Erythroblast (primary cell): ENCODE data around the gene SUGP2.
A peak's percentile ranks its signal among the peaks of the same experiment; 100 is the strongest.

Experiments
- DNase-seq, 2 experiments: peaks; one replicate each; lab custom pipeline; 2025; lab: John Stamatoyannopoulos, UW
- GATA1 ChIP-seq: IDR thresholded peaks from 2 replicates; pipeline ENCODE4 v1.6.1; 2011; ENCODE audit warnings: low read depth, mild to moderate bottlenecking, control low read depth, low read length, moderate library complexity
- POLR2A ChIP-seq: IDR thresholded peaks from 2 replicates; pipeline ENCODE4 v1.6.1; 2011; ENCODE audit warnings: mild to moderate bottlenecking, low read length

Gene SUGP2

GRCh38 chr19:19004144-19004543, 29.2 kb downstream of the SUGP2 start:
- TF ChIP-seq GATA1 = no peak
- TF ChIP-seq POLR2A = no peak
- no peak for DNase-seq

GRCh38 chr19:18999896-19000620, 33.3 kb downstream of the SUGP2 start:
- DNase-seq = peak in 1 of 2 experiments; percentile 19
- TF ChIP-seq GATA1 = no peak
- no peak for TF ChIP-seq POLR2A

GRCh38 chr19:18999016-18999758, 34.1 kb downstream of the SUGP2 start:
- no peak for TF ChIP-seq GATA1
- TF ChIP-seq POLR2A = no peak
- DNase-seq = no peak

- TF ChIP-seq GATA1 (no peak), POLR2A (no peak)
- no peak for DNase-seq
Measured at GRCh38 chr19:18998276-18998675, 35.0 kb downstream of the SUGP2 start.

GRCh38 chr19:18996796-18997394, 36.4 kb downstream of the SUGP2 start:
- no peak for DNase-seq
- no peak for TF ChIP-seq POLR2A
- no peak for TF ChIP-seq GATA1

- no peak for DNase-seq
- no peak for TF ChIP-seq GATA1
- no peak for TF ChIP-seq POLR2A
Measured at GRCh38 chr19:18996351-18996750, 37.0 kb downstream of the SUGP2 start.

- peak; percentile 39 to 44 for DNase-seq
Measured at GRCh38 chr19:18995804-18996241, 37.5 kb downstream of the SUGP2 start.

GRCh38 chr19:18993115-18993514, 40.2 kb downstream of the SUGP2 start:
- DNase-seq = no peak
- no peak for TF ChIP-seq POLR2A
- TF ChIP-seq GATA1 = no peak

More at GRCh38 chr19:18995804-18996241, 37.5 kb downstream of the SUGP2 start:
- no peak for TF ChIP-seq POLR2A
- TF ChIP-seq GATA1 = no peak

- DNase-seq = no peak
- no peak for TF ChIP-seq GATA1
- TF ChIP-seq POLR2A = no peak
Measured at GRCh38 chr19:18992696-18993095, 40.6 kb downstream of the SUGP2 start.

- no peak for DNase-seq
- TF ChIP-seq POLR2A (no peak), GATA1 (no peak)
Measured at GRCh38 chr19:18991468-18991867, 41.8 kb downstream of the SUGP2 start.

GRCh38 chr19:18991006-18991405, 42.3 kb downstream of the SUGP2 start:
- no peak for DNase-seq
- no peak for TF ChIP-seq GATA1
- TF ChIP-seq POLR2A = no peak

GRCh38 chr19:18990128-18990708, 43.1 kb downstream of the SUGP2 start:
- DNase-seq = no peak
- no peak for TF ChIP-seq POLR2A
- TF ChIP-seq GATA1 = no peak

- DNase-seq = no peak
- TF ChIP-seq GATA1 (no peak), POLR2A (no peak)
Measured at GRCh38 chr19:18989316-18989715, 44.0 kb downstream of the SUGP2 start.
